HCT116 (cell line): Measurements from ENCODE around the gene TMOD4. TPM values are rescaled to one million over a fixed set of nuclear protein-coding genes. Genes with fewer than 3 reads are reported as not detected.

Experiments used
- ATAC-seq: fragments of 200-7000 bp; cut with Tn5 transposase; 2 replicates; pipeline ENCODE4 v1.9.1; 2020; ENCODE audit warnings: mild to moderate bottlenecking, moderate library complexity
- BruUV-seq: library from RNA; stranded (reverse); fragments of 400-500 nt; replicated peaks from 2 replicates; lab custom pipeline; 2021; lab: Mats Ljungman, UMichigan
- CTCF ChIA-PET: fragments of 300-600 bp; sonication (Branson Sonifier 250); formaldehyde crosslinking; loops from one replicate; lab custom pipeline; 2021; ENCODE audit warnings: antibody characterized with exemption; lab: Charles Lee
- POLR2A ChIA-PET: fragments of 300-600, 350-600 bp; sonication (Branson Sonifier 250); formaldehyde crosslinking; loops from one replicate; lab custom pipeline; 2021; ENCODE audit warnings: antibody characterized with exemption; lab: Charles Lee
- RAD21 ChIA-PET, 2 experiments: fragments of 300-600 bp; sonication (Branson Sonifier 250); formaldehyde crosslinking; loops; one replicate each; lab custom pipeline; 2023; ENCODE audit warnings: low total read pairs in 2 of 2; ENCODE audit not compliant: uncharacterized antibody in 2 of 2, unreplicated experiment in 2 of 2, low non-redundant PET in 1 of 2; lab: Charles Lee
- DNase-seq: peaks from one replicate; pipeline ENCODE4 v3.0.0-alpha.2; 2010; ENCODE audit warnings: low read depth, low spot score
- H2AFZ ChIP-seq: fragments of 200-600 bp; shearing (Covaris generic), sonication (generic); 2 replicates; pipeline ENCODE4 v1.6.1; 2017; ENCODE audit warnings: low read depth, mixed run types, mixed read lengths, antibody characterized with exemption, low read length; ENCODE audit not compliant: poor library complexity, severe bottlenecking
- H3K27ac ChIP-seq: 2 replicates; pipeline ENCODE4 v1.5.1; 2012; ENCODE audit warnings: low read depth, low read length
- H3K27me3 ChIP-seq: fragments of 200-600 bp; sonication (generic); 2 replicates; pipeline ENCODE4 v1.6.1; 2016; ENCODE audit warnings: mixed run types, low read length, mixed read lengths; ENCODE audit not compliant: insufficient read depth
- H3K36me3 ChIP-seq, 2 experiments: fragments of 200-500 bp in 1 of 2; fragments of 200-600 bp in 1 of 2; sonication (Bioruptor generic) in 1 of 2; sonication (generic) in 1 of 2; 2 replicates each; pipeline versions ENCODE4 v1.5.1 to v1.6.1; 2014 to 2016; ENCODE audit warnings: low read length in 2 of 2, inconsistent platforms in 1 of 2, mixed read lengths in 1 of 2, mixed run types in 1 of 2; ENCODE audit not compliant: insufficient read depth in 2 of 2, control insufficient read depth in 1 of 2
- H3K4me1 ChIP-seq, 2 experiments: fragments of 200-600 bp in 1 of 2; sonication (generic) in 1 of 2; 2 replicates each; pipeline versions ENCODE4 v1.5.1 to v1.6.1; 2012 to 2017; ENCODE audit warnings: low read length in 2 of 2, inconsistent platforms in 1 of 2, mild to moderate bottlenecking in 1 of 2, mixed read lengths in 1 of 2, mixed run types in 1 of 2, moderate library complexity in 1 of 2; ENCODE audit not compliant: insufficient read depth in 2 of 2, control insufficient read depth in 1 of 2
- H3K4me2 ChIP-seq: fragments of 200-600 bp; sonication (generic); 2 replicates; pipeline ENCODE4 v1.6.1; 2017; ENCODE audit warnings: mixed run types, low read length, mixed read lengths
- H3K4me3 ChIP-seq, 2 experiments: fragments of 200-600 bp in 1 of 2; sonication (generic) in 1 of 2; replicated peaks in 1 of 2; 2 replicates each; pipeline ENCODE4 v1.5.1; 2011 to 2016; ENCODE audit warnings: low read length in 2 of 2, control low read depth in 1 of 2, low read depth in 1 of 2, mild to moderate bottlenecking in 1 of 2, mixed read lengths in 1 of 2, mixed run types in 1 of 2
- H3K79me2 ChIP-seq: fragments of 200-600 bp; sonication (generic); 2 replicates; pipeline ENCODE4 v1.6.1; 2017; ENCODE audit warnings: mild to moderate bottlenecking, mixed run types, low read length, moderate library complexity, mixed read lengths; ENCODE audit not compliant: insufficient read depth
- H3K9ac ChIP-seq: fragments of 200-600 bp; sonication (generic); 2 replicates; pipeline ENCODE4 v1.6.1; 2016; ENCODE audit warnings: low read length, mixed read lengths
- H3K9me2 ChIP-seq: fragments of 200-600 bp; sonication (generic), shearing (Covaris generic); 2 replicates; pipeline ENCODE4 v1.6.1; 2017; ENCODE audit warnings: mixed run types, mild to moderate bottlenecking, moderate library complexity; ENCODE audit not compliant: insufficient read depth
- H3K9me3 ChIP-seq, 2 experiments: fragments of 200-500 bp in 1 of 2; fragments of 200-600 bp in 1 of 2; sonication (Bioruptor generic) in 1 of 2; sonication (generic) in 1 of 2; 2 replicates each; pipeline ENCODE4 v1.6.1; 2014 to 2017; ENCODE audit warnings: low read length in 2 of 2, mixed read lengths in 2 of 2, inconsistent platforms in 1 of 2, low read depth in 1 of 2, mild to moderate bottlenecking in 1 of 2, mixed run types in 1 of 2, moderate library complexity in 1 of 2; ENCODE audit not compliant: control insufficient read depth in 1 of 2, insufficient read depth in 1 of 2
- H4K20me1 ChIP-seq: fragments of 200-600 bp; sonication (generic), shearing (Covaris generic); 2 replicates; pipeline ENCODE4 v1.6.1; 2017; ENCODE audit warnings: mixed run types, mild to moderate bottlenecking, moderate library complexity; ENCODE audit not compliant: insufficient read depth
- CBX3 ChIP-seq: IDR thresholded peaks from 2 replicates; pipeline ENCODE4 v1.6.1; 2012; ENCODE audit warnings: low read depth
- CEBPB ChIP-seq: IDR thresholded peaks from 2 replicates; pipeline ENCODE4 v1.6.1; 2012; ENCODE audit warnings: low read depth
- EGR1 ChIP-seq: IDR thresholded peaks from 2 replicates; pipeline ENCODE4 v1.6.1; 2012; ENCODE audit warnings: low read depth
- ELF1 ChIP-seq: IDR thresholded peaks from 2 replicates; pipeline ENCODE4 v1.6.1; 2012; ENCODE audit warnings: low read depth, borderline replicate concordance
- EZH2 ChIP-seq: fragments of 200-600 bp; sonication (generic); IDR thresholded peaks from 2 replicates; pipeline ENCODE4 v1.6.1; 2017; ENCODE audit warnings: antibody characterized with exemption, mixed run types
- EZH2phosphoT487 ChIP-seq: fragments of 200-600 bp; IDR thresholded peaks from 2 replicates; pipeline ENCODE4 v1.6.1; 2018; ENCODE audit warnings: antibody characterized with exemption, borderline replicate concordance
- FOSL1 ChIP-seq: IDR thresholded peaks from 2 replicates; pipeline ENCODE4 v1.6.1; 2012; ENCODE audit warnings: low read depth
- JUND ChIP-seq: IDR thresholded peaks from 2 replicates; pipeline ENCODE4 v1.6.1; 2012
- RAD21 ChIP-seq: IDR thresholded peaks from 2 replicates; pipeline ENCODE4 v1.6.1; 2012; ENCODE audit warnings: low read depth, mild to moderate bottlenecking
- SIN3A ChIP-seq: IDR thresholded peaks from 2 replicates; pipeline ENCODE4 v1.6.1; 2012; ENCODE audit warnings: low read depth
- SP1 ChIP-seq: IDR thresholded peaks from 2 replicates; pipeline ENCODE4 v1.6.1; 2012; ENCODE audit warnings: low read depth
- TCF7L2 ChIP-seq: IDR thresholded peaks from 2 replicates; pipeline ENCODE4 v1.7.0; 2011; ENCODE audit warnings: borderline replicate concordance, inconsistent platforms; ENCODE audit not compliant: insufficient read depth, insufficient read length; ENCODE audit errors: extremely low read depth
- YY1 ChIP-seq: IDR thresholded peaks from 2 replicates; pipeline ENCODE4 v1.6.1; 2011; ENCODE audit warnings: low read length, low read depth, moderate library complexity, mild to moderate bottlenecking; ENCODE audit not compliant: insufficient replicate concordance; ENCODE audit errors: extremely low read depth
- ZFX ChIP-seq: fragments of 450-650 bp; IDR thresholded peaks from 2 replicates; pipeline ENCODE4 v1.6.1; 2017
- ZNF274 ChIP-seq: fragments of 200-500 bp; sonication (Bioruptor generic); IDR thresholded peaks from 2 replicates; pipeline ENCODE4 v1.6.1; 2014; ENCODE audit warnings: mild to moderate bottlenecking, low read depth, low read length, inconsistent platforms
- intact Hi-C: fragments of 100-400 bp; cut with micrococcal nuclease; formaldehyde crosslinking; loops from 2 replicates; pipeline ENCODE4 v1.10.0; 2022
- total RNA-seq: library from RNA; stranded (reverse); gene quantifications from one replicate; pipeline ENCODE4 v1.2.1, GENCODE V29; 2021; ENCODE audit not compliant: unreplicated experiment
- TF ChIP-seq, protein P1 (sequence below): IDR thresholded peaks from 2 replicates; pipeline ENCODE4 v1.6.1; 2012; ENCODE audit warnings: low read depth
- TF ChIP-seq, protein P2 (sequence below): IDR thresholded peaks from 2 replicates; pipeline ENCODE4 v1.6.1; 2011; ENCODE audit warnings: mild to moderate bottlenecking, low read length, moderate library complexity; ENCODE audit not compliant: insufficient replicate concordance; ENCODE audit errors: extremely low read depth
- TF ChIP-seq, protein P3 (sequence below): IDR thresholded peaks from 2 replicates; pipeline ENCODE4 v1.6.1; 2012
- TF ChIP-seq, protein P4 (sequence below), 3 experiments: fragments of 200-600 bp in 1 of 3; sonication (generic) in 1 of 3; IDR thresholded peaks in 2 of 3; conservative IDR thresholded peaks in 1 of 3; 2 replicates each; pipeline ENCODE4 v1.5.1; 2012 to 2017; ENCODE audit warnings: low read depth in 2 of 3, low read length in 2 of 3, antibody characterized with exemption in 1 of 3, borderline replicate concordance in 1 of 3, control low read depth in 1 of 3, mild to moderate bottlenecking in 1 of 3, mixed read lengths in 1 of 3, mixed run types in 1 of 3, moderate library complexity in 1 of 3; ENCODE audit not compliant: insufficient read depth in 1 of 3

TMOD4 gene
- total RNA-seq, 1 experiment from 2014 or later, result 1.8 TPM

DNA sequence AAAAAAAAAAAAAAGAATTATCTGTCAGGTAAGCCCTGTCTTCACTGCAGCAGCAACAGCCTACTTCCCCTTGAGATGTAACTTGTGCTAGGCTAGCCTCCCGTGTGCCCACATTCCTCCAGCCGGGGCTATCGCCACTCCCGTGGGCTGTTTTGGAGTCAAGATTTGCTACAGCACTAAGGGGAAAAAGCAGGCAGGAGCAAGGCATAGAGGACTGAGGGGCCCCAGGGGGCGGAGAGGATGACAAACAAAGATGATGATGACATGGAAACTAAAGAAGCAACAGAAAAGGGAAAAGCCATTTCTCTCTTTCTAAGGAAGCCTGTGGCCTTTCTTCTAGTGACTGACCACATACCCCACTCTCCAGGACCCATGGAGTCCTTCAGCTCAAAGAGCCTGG lies 17.5 kb downstream of the TMOD4 start:
- ATAC-seq (no peak), DNase-seq (no peak)
- Histone ChIP-seq H3K9me2 (no peaks in the 10 kb centered on the region), H3K9me3 (no peaks in the 10 kb centered on the region), H3K27ac (no peak overlapping the region), H3K4me1 (peaks cover 2 to 6% of the 10 kb centered on the region in 2 experiments; a peak in 3 of 4 replicates), H3K9ac (no peak overlapping the region), H4K20me1 (no peaks in the 10 kb centered on the region), H3K79me2 (no peaks in the 10 kb centered on the region), H3K36me3 (peaks cover 0 to 9% of the 10 kb centered on the region in 2 experiments; a peak in 2 of 4 replicates), H3K4me3 (no peak overlapping the region), H3K4me2 (no peak overlapping the region), H3K27me3 (no peaks in the 10 kb centered on the region), H2AFZ (no peak overlapping the region)
- no peak for TF ChIP-seq FOSL1
- TF ChIP-seq SIN3A, result no peak
- TF ChIP-seq ELF1, result no peak
- no peak for TF ChIP-seq CEBPB
- TF ChIP-seq ZNF274, result no peak
- no peak for TF ChIP-seq RAD21
- no peak for TF ChIP-seq YY1
- TF ChIP-seq, protein P1, sequence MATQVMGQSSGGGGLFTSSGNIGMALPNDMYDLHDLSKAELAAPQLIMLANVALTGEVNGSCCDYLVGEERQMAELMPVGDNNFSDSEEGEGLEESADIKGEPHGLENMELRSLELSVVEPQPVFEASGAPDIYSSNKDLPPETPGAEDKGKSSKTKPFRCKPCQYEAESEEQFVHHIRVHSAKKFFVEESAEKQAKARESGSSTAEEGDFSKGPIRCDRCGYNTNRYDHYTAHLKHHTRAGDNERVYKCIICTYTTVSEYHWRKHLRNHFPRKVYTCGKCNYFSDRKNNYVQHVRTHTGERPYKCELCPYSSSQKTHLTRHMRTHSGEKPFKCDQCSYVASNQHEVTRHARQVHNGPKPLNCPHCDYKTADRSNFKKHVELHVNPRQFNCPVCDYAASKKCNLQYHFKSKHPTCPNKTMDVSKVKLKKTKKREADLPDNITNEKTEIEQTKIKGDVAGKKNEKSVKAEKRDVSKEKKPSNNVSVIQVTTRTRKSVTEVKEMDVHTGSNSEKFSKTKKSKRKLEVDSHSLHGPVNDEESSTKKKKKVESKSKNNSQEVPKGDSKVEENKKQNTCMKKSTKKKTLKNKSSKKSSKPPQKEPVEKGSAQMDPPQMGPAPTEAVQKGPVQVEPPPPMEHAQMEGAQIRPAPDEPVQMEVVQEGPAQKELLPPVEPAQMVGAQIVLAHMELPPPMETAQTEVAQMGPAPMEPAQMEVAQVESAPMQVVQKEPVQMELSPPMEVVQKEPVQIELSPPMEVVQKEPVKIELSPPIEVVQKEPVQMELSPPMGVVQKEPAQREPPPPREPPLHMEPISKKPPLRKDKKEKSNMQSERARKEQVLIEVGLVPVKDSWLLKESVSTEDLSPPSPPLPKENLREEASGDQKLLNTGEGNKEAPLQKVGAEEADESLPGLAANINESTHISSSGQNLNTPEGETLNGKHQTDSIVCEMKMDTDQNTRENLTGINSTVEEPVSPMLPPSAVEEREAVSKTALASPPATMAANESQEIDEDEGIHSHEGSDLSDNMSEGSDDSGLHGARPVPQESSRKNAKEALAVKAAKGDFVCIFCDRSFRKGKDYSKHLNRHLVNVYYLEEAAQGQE, result no peak
- TF ChIP-seq, protein P2, sequence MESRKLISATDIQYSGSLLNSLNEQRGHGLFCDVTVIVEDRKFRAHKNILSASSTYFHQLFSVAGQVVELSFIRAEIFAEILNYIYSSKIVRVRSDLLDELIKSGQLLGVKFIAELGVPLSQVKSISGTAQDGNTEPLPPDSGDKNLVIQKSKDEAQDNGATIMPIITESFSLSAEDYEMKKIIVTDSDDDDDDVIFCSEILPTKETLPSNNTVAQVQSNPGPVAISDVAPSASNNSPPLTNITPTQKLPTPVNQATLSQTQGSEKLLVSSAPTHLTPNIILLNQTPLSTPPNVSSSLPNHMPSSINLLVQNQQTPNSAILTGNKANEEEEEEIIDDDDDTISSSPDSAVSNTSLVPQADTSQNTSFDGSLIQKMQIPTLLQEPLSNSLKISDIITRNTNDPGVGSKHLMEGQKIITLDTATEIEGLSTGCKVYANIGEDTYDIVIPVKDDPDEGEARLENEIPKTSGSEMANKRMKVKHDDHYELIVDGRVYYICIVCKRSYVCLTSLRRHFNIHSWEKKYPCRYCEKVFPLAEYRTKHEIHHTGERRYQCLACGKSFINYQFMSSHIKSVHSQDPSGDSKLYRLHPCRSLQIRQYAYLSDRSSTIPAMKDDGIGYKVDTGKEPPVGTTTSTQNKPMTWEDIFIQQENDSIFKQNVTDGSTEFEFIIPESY, result no peak
- no peak for TF ChIP-seq JUND
- TF ChIP-seq EZH2phosphoT487, result no peak
- TF ChIP-seq CBX3, result no peak
- TF ChIP-seq SP1, result no peak
- TF ChIP-seq EGR1, result no peak
- TF ChIP-seq, protein P3, sequence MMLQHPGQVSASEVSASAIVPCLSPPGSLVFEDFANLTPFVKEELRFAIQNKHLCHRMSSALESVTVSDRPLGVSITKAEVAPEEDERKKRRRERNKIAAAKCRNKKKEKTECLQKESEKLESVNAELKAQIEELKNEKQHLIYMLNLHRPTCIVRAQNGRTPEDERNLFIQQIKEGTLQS, result no peak
- TF ChIP-seq ZFX, result no peak
- TF ChIP-seq, protein P4, sequence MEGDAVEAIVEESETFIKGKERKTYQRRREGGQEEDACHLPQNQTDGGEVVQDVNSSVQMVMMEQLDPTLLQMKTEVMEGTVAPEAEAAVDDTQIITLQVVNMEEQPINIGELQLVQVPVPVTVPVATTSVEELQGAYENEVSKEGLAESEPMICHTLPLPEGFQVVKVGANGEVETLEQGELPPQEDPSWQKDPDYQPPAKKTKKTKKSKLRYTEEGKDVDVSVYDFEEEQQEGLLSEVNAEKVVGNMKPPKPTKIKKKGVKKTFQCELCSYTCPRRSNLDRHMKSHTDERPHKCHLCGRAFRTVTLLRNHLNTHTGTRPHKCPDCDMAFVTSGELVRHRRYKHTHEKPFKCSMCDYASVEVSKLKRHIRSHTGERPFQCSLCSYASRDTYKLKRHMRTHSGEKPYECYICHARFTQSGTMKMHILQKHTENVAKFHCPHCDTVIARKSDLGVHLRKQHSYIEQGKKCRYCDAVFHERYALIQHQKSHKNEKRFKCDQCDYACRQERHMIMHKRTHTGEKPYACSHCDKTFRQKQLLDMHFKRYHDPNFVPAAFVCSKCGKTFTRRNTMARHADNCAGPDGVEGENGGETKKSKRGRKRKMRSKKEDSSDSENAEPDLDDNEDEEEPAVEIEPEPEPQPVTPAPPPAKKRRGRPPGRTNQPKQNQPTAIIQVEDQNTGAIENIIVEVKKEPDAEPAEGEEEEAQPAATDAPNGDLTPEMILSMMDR (IDR thresholded peaks at IDR 0.05 in 2 of 3, conservative IDR thresholded peaks at IDR 0.05 in 1 of 3; ENCODE audit: borderline replicate concordance in 1 of 3, insufficient read depth in 1 of 3, low read depth in 2 of 3, low read length in 2 of 3), result no peak
- TF ChIP-seq TCF7L2, result no peak
- no peak for TF ChIP-seq EZH2
- ChIA-PET RAD21 (no interaction called here), POLR2A (no interaction called here), CTCF (interaction anchor here (5.8 kb wide), 1 partner anchor 58 kb away, joined by 63 read pairs; no protein-coding TSS in a partner anchor)
- BruUV-seq, result no TSS peak
- intact Hi-C loops, result no loop called here
